HFF-Myc (cell line): ENCODE results near the gene ARHGAP25.

Source experiments
- DNase-seq: peaks from one replicate; pipeline ENCODE4 v3.0.0-alpha.2; 2011; ENCODE audit warnings: low read depth; ENCODE audit errors: extremely low read depth
- H3K4me3 ChIP-seq: replicated peaks from 2 replicates; pipeline ENCODE4 v1.5.1; 2011; ENCODE audit warnings: low read depth, mild to moderate bottlenecking, control low read depth, low read length
- TF ChIP-seq, protein P1 (sequence below): IDR thresholded peaks from 2 replicates; pipeline ENCODE4 v1.5.1; 2012; ENCODE audit warnings: mild to moderate bottlenecking, low read depth, low read length, control low read depth; ENCODE audit errors: missing control alignments

ARHGAP25 gene

DNA sequence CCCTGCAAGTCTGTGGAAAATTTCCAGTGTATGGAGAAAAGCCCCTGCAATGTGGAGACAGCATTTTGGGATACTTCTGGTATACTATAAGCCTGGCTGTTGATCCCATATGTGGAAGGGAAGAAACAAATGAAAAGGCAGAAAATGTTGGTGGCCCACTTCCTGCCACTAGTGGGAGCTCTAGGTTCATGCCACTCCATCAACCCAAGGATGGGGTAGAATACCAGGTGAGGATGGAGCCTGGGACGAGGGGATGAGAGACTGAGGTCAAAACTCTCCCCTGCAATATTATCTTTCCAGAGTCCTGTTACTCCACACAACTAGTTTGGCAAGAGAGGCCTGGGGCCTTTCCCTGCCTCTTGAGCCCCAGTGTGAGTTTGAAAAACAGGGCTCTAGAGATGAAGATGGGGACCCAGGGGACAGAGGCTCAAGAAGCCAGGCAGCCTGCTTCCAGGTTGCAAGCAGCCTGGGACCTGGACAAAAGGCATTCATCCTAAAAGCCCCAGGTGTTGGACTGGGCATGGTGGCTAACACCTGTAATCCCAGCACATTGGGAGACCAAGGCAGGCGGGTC lies 104.7 kb downstream of the ARHGAP25 start:
- DNase-seq, result no peak
- TF ChIP-seq, protein P1, sequence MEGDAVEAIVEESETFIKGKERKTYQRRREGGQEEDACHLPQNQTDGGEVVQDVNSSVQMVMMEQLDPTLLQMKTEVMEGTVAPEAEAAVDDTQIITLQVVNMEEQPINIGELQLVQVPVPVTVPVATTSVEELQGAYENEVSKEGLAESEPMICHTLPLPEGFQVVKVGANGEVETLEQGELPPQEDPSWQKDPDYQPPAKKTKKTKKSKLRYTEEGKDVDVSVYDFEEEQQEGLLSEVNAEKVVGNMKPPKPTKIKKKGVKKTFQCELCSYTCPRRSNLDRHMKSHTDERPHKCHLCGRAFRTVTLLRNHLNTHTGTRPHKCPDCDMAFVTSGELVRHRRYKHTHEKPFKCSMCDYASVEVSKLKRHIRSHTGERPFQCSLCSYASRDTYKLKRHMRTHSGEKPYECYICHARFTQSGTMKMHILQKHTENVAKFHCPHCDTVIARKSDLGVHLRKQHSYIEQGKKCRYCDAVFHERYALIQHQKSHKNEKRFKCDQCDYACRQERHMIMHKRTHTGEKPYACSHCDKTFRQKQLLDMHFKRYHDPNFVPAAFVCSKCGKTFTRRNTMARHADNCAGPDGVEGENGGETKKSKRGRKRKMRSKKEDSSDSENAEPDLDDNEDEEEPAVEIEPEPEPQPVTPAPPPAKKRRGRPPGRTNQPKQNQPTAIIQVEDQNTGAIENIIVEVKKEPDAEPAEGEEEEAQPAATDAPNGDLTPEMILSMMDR, result peak; percentile 72
- no peak overlapping the region for H3K4me3 ChIP-seq

DNA sequence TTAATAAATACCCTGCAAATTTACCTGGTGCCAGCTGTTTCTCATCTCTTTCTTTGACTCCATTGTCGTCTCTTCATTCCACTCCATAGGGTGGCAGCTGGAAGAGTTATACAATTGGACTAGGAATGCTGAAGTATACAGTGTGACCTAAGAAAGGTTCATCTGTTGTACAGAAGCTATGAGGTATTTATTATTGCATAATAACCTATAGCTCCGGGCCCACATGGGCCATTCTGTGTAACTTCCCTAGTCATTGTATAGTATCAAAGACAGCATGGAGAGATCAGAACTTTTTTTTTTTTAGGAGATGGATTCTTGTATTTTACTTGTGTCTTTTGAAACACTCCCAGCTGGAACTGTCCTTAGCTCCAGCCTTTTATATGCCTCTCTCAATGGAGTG lies 110.4 kb downstream of the ARHGAP25 start:
- H3K4me3 ChIP-seq, result no peak overlapping the region
- DNase-seq, result no peak
- TF ChIP-seq, protein P1, result no peak

DNA sequence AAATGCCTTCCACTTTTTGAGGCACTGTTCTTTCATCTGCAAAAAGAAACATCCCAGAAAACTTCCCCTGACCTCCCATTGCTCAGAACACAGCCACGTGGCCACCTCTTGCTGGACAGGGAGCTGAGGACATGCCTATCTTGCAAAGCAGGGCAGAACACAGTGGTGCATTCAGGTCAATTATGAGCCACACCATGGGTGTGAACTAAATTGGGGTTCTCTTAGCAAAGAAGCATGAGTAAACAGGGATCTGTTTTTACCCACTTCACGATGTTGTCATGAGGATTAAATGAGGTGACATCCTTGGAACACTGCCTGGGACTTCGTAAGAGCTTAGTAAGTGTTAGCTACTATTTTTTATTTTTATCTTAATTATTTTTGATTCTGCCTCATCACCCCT lies 111.5 kb downstream of the ARHGAP25 start:
- TF ChIP-seq, protein P1, result no peak
- no peak for DNase-seq
- H3K4me3 ChIP-seq, result no peak overlapping the region

DNA sequence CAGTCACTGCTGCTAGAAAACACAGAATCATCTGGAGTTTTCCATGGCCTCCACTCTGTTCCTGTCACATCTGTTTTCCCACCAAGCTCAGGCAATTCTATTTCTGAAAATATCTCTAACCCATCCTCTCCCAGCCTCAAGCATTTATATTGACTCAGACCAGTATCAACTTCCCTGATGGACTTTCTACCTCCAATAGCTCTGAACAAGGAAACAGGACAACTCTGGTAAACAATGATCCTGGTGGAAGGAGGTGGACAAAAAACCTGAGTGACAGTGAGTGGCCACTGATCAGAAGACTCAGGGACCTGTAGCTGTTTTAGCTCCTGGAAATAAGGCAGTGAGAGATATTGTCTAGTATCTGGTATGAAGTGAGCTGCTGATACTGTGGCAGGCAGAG lies 113.1 kb downstream of the ARHGAP25 start:
- DNase-seq, result no peak
- TF ChIP-seq, protein P1, result no peak
- no peak overlapping the region for H3K4me3 ChIP-seq

DNA sequence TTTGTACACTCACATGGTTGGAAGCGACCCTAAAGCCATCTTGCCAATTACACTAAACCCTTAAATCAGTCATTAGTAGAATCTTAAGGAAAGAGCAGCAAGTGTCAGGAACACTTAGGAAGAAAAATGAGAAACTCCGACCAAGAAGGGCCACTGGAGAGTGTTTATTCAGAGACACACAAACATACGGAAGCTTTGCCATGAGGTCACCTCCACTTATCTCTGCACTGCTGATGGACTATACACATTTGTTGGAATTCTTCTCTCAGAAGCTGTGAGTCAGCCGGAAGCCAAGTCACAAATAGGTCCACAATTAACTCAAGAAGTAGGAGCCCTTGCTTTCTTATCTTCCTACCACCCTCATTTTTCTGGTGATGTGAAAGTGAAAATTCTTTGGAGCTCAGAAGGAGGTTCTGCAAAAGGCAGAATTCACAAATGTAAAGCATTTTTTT lies 115.0 kb downstream of the ARHGAP25 start:
- no peak overlapping the region for H3K4me3 ChIP-seq
- DNase-seq, result no peak
- TF ChIP-seq, protein P1, result no peak

DNA sequence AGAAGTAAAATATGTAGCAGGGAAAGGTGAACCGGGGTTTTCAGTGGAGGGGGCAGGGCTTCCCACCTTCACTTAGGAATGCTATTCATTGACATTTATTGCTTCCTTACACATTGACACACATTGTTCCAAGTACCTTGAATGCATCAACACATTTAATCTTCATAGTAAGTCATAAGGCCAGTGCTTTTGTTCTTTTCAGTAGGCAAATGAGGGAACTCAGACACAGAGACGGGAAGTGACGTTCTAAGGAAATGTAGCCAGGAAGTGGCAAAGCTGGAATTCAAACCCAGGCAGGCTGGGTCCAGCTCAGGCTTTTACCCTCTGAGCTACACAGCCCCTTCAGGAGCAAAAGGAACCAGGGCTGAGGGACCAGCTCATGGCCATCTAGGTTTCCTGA lies 115.9 kb downstream of the ARHGAP25 start:
- no peak overlapping the region for H3K4me3 ChIP-seq
- TF ChIP-seq, protein P1, result no peak
- no peak for DNase-seq

DNA sequence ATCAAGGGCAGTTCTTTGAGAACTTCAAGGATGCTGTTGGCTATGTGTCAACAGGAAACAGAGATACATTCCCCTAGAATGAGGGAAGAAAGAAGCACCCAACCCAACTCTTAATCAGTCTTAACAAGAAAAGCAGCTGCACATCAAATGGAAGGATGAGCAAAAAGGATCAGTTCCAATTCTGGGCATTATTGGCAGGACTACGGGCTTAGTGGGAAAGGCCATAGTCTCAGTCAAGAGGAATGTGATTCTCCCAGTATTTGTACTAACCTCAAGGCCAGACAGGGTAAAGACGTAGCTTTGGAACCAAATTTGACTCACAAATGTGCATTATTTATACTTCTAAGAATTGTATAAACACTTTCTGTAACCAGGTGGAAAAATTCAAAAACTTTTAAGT lies 118.4 kb downstream of the ARHGAP25 start:
- H3K4me3 ChIP-seq, result no peak overlapping the region
- TF ChIP-seq, protein P1, result no peak
- no peak for DNase-seq
